ENCODE results near the gene CRELD2. TPM values are rescaled to one million over a fixed set of nuclear protein-coding genes. Genes with fewer than 3 reads are reported as not detected.
A peak's percentile ranks its signal among the peaks of the same experiment; 100 is the strongest.

Gene CRELD2
- total and polyA plus RNA-seq, 2 of the 4 experiments (the other 2 are of a cell fraction), result 36.2 to 70.7 TPM

DNA sequence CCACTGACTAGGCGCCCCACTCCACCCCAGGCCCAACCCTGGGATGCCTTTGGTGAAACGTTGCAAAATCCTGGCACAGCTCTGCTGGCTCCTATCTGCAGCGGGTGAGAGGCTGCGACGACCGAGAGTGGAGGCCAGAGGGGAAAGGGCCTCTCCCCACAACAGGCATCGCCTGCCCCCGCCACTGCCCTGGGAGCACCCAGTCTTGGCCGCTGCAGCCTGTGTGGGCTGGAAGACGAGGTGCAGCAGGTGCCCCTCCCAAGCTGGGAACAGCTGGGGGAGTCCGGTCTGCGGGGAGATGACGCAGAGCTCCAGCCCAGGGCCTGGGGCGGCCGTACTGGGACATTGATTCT, 38.0 kb downstream of the CRELD2 start:
- Histone ChIP-seq H2BK15ac (ENCODE audit: low read depth, low read length) (no peak overlapping the region), H3K23ac (ENCODE audit: low read depth, low read length) (no peak overlapping the region), H4K20me1 (ENCODE audit: insufficient read depth, low read length) (peaks cover 5% of the 10 kb centered on the region), H3K14ac (replicated peaks; ENCODE audit: low read depth, low read length) (no peak overlapping the region), H3K4me1 (ENCODE audit: control insufficient read depth, insufficient read depth, low read length) (peaks cover 35% of the 10 kb centered on the region), H2AFZ (replicated peaks; ENCODE audit: low read length, poor library complexity) (no peak overlapping the region), H2BK5ac (ENCODE audit: low read depth, low read length, poor library complexity, severe bottlenecking) (no peak overlapping the region), H3K9ac (ENCODE audit: low read depth, low read length) (no peak overlapping the region), H3K4me2 (ENCODE audit: low read depth, low read length) (no peak overlapping the region), H3K18ac (ENCODE audit: low read depth, low read length) (no peak overlapping the region), H3K27ac (ENCODE audit: insufficient read depth, low read length) (no peak overlapping the region), H4K8ac (ENCODE audit: low read depth in 2 of 2, low read length in 2 of 2) (no peak overlapping the region), H2BK120ac (ENCODE audit: low read depth, low read length) (no peak overlapping the region), H3K56ac (ENCODE audit: extremely low read depth, insufficient read depth, low read length) (no peak overlapping the region), H3K36me3 (ENCODE audit: control insufficient read depth, insufficient read depth, low read length) (no peaks in the 10 kb centered on the region), H2BK20ac (ENCODE audit: low read depth, low read length) (no peak overlapping the region), H4K5ac (ENCODE audit: low read depth, low read length) (no peak overlapping the region), H3K9me3 (ENCODE audit: control insufficient read depth, insufficient read depth, low read length) (no peaks in the 10 kb centered on the region), H3K4ac (ENCODE audit: low read depth, low read length) (no peak overlapping the region; the same call in 1 of the 2 replicates), H2AK5ac (ENCODE audit: low read depth, low read length) (no peak overlapping the region), H2AK9ac (replicated peaks; ENCODE audit: low read depth, low read length, poor library complexity) (peak overlapping the region; percentile 37), H3K79me1 (ENCODE audit: low read depth in 1 of 2, low read length in 2 of 2) (peaks cover 4 to 11% of the 10 kb centered on the region in 2 experiments; a peak in 2 of 4 replicates), H3K27me3 (ENCODE audit: control insufficient read depth, insufficient read depth, low read length) (no peaks in the 10 kb centered on the region), H4K91ac (ENCODE audit: insufficient read depth, low read depth, low read length) (no peak overlapping the region), H3K9me1 (ENCODE audit: insufficient read depth, low read length) (peaks cover 21% of the 10 kb centered on the region), H3K4me3 (ENCODE audit: insufficient read depth, low read depth, low read length) (no peak overlapping the region)
- TF ChIP-seq RCOR1 (IDR thresholded peaks at IDR 0.05; ENCODE audit: insufficient replicate concordance, low read length) (no peak), MXI1 (IDR thresholded peaks at IDR 0.05; ENCODE audit: borderline replicate concordance, low read depth, low read length) (no peak), POLR2A (IDR thresholded peaks at IDR 0.05; ENCODE audit: low read depth, low read length) (no peak), CTCF (conservative IDR thresholded peaks at IDR 0.05; ENCODE audit: low read depth, low read length) (no peak), BHLHE40 (IDR thresholded peaks at IDR 0.05; ENCODE audit: low read depth, low read length) (no peak), FOS (IDR thresholded peaks at IDR 0.05; ENCODE audit: low read depth, low read length) (no peak), CHD1 (IDR thresholded peaks at IDR 0.05; ENCODE audit: low read depth, low read length) (no peak), MAZ (IDR thresholded peaks at IDR 0.05; ENCODE audit: borderline replicate concordance, low read depth, low read length) (no peak), SMC3 (IDR thresholded peaks at IDR 0.05; ENCODE audit: low read depth, low read length) (no peak), RFX5 (IDR thresholded peaks at IDR 0.05; ENCODE audit: low read depth, low read length) (no peak), RAD21 (IDR thresholded peaks at IDR 0.05; ENCODE audit: low read length) (no peak), MAFK (IDR thresholded peaks at IDR 0.05; ENCODE audit: low read depth, low read length) (no peak), NFE2L2 (IDR thresholded peaks at IDR 0.05; ENCODE audit: low read depth, low read length) (no peak), CEBPB (IDR thresholded peaks at IDR 0.05; ENCODE audit: low read depth, low read length) (no peak)
- TF ChIP-seq, protein P1, sequence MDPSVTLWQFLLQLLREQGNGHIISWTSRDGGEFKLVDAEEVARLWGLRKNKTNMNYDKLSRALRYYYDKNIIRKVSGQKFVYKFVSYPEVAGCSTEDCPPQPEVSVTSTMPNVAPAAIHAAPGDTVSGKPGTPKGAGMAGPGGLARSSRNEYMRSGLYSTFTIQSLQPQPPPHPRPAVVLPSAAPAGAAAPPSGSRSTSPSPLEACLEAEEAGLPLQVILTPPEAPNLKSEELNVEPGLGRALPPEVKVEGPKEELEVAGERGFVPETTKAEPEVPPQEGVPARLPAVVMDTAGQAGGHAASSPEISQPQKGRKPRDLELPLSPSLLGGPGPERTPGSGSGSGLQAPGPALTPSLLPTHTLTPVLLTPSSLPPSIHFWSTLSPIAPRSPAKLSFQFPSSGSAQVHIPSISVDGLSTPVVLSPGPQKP (IDR thresholded peaks at IDR 0.05; ENCODE audit: borderline replicate concordance, low read depth, low read length), result no peak
- TF ChIP-seq, protein P2, sequence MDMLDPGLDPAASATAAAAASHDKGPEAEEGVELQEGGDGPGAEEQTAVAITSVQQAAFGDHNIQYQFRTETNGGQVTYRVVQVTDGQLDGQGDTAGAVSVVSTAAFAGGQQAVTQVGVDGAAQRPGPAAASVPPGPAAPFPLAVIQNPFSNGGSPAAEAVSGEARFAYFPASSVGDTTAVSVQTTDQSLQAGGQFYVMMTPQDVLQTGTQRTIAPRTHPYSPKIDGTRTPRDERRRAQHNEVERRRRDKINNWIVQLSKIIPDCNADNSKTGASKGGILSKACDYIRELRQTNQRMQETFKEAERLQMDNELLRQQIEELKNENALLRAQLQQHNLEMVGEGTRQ (IDR thresholded peaks at IDR 0.05; ENCODE audit: low read depth, low read length), result no peak
- BruUV-seq (replicated peaks), result no TSS peak
- CTCF ChIA-PET, result no interaction called here
- intact Hi-C loops (cut with micrococcal nuclease) (no loop called here), in situ Hi-C loops (cut with MboI; ENCODE audit: low sequenced_read_pairs) (no loop called here), dilution Hi-C loops (cut with HindIII; ENCODE audit: low sequenced_read_pairs, unreplicated experiment) (no loop called here)
- ATAC-seq (ENCODE audit: low read depth) (no peak), DNase-seq (no peak)
- POLR2A ChIA-PET (ENCODE audit: unreplicated experiment), result no interaction called here
- WGBS, 2 experiments (ENCODE audit: extremely low coverage in 2 of 2, insufficient read length in 1 of 2), result 93% methylated on average over 3 of the region's 15 CpGs; no CpG with 5 or more reads in 1 of the 2 experiments

Measured in IMR-90 (cell line).